Left cardiac atrium (tissue), 4 donors: ENCODE results near the gene ARMC9. TPM values are rescaled to one million over a fixed set of nuclear protein-coding genes. Genes with fewer than 3 reads are reported as not detected.

Experiments
- ATAC-seq, 2 donors: fragments of 200-7000 bp; cut with Tn5 transposase; one replicate each; pipeline ENCODE4 v1.9.1; 2020; ENCODE audit warnings: mild to moderate bottlenecking in 2 of 2, moderate library complexity in 2 of 2
- DNase-seq: peaks from one replicate; pipeline ENCODE4 v3.0.0-alpha.2; 2020
- intact Hi-C, 2 donors: fragments of 100-400 bp; cut with DNase I; formaldehyde crosslinking; loops; one replicate each; pipeline versions ENCODE4 v1.14.1 to v1.15.1; 2022 to 2023
- microRNA-seq, 2 donors: library from miRNA; unstranded; fragments of <30 nt; microRNA quantifications; one replicate each; pipeline ENCODE4 v1.2.0, GENCODE V29; 2020
- total RNA-seq, 2 donors: library from RNA; stranded (reverse); fragmentation: NEBNext Ultra II Directional; extraction: Animal tissue kit (Norgen Biotek cat#: 25700); gene quantifications; one replicate each; pipeline ENCODE4 v1.2.1, GENCODE V29; 2021
- donor health status: DM: no; HTN: yes; CAD: no.
- donor health status: DM: no; HTN: yes; CAD: no; lungs with severe emphysema.
- donor health status: DM: yes; HTN: yes; CAD: no.
- donor health status: Dilated cardiomyopathy.

ARMC9 gene
- total RNA-seq, 2 donors from 2014 or later, result 3.0 to 5.9 TPM

GRCh38 chr2:231411237-231411636, 212.8 kb downstream of the ARMC9 start:
- DNase-seq (no peak), ATAC-seq (no peak)
- intact Hi-C loops, result loop anchor here (5.0 kb wide), 2 partner anchors 184 to 304 kb away; no protein-coding TSS in a partner anchor

GRCh38 chr2:231411831-231412617, 213.6 kb downstream of the ARMC9 start:
- peak; percentile 99 to 100 for ATAC-seq
- peak; percentile 89 for DNase-seq
- intact Hi-C loops, result loop anchor here (2.0 to 5.0 kb wide), 3 partner anchors 185 to 305 kb away; no protein-coding TSS in a partner anchor

GRCh38 chr2:231412618-231412963, 214.2 kb downstream of the ARMC9 start:
- ATAC-seq (peak in 1 of 2 donors; percentile 4), DNase-seq (no peak)
- intact Hi-C loops, result loop anchor here (2.0 to 5.0 kb wide), 3 partner anchors 185 to 305 kb away; no protein-coding TSS in a partner anchor

GRCh38 chr2:231413456-231413855, 215.0 kb downstream of the ARMC9 start:
- intact Hi-C loops, result loop anchor here (2.0 to 5.0 kb wide), 3 partner anchors 186 to 306 kb away; no protein-coding TSS in a partner anchor
- ATAC-seq (no peak), DNase-seq (no peak)

- no peak for DNase-seq
- intact Hi-C loops, result loop anchor here (2.0 to 5.0 kb wide), 3 partner anchors 187 to 307 kb away; no protein-coding TSS in a partner anchor
- ATAC-seq, result no peak
Measured at GRCh38 chr2:231413921-231414476, 215.6 kb downstream of the ARMC9 start.

- ATAC-seq (no peak), DNase-seq (no peak)
- intact Hi-C loops, result no loop called here
Measured at GRCh38 chr2:231415029-231415428, 216.6 kb downstream of the ARMC9 start.

- ATAC-seq (no peak), DNase-seq (no peak)
- intact Hi-C loops, result no loop called here
Measured at GRCh38 chr2:231418820-231419640, 220.6 kb downstream of the ARMC9 start.

- ATAC-seq, result no peak
- intact Hi-C loops, result no loop called here
- DNase-seq, result no peak
Measured at GRCh38 chr2:231421051-231421580, 222.7 kb downstream of the ARMC9 start.

- ATAC-seq (no peak), DNase-seq (no peak)
- intact Hi-C loops, result no loop called here
Measured at GRCh38 chr2:231422056-231422455, 223.6 kb downstream of the ARMC9 start.

- ATAC-seq, result no peak
- intact Hi-C loops, result no loop called here
- no peak for DNase-seq
Measured at GRCh38 chr2:231423176-231423575, 224.7 kb downstream of the ARMC9 start.

Small RNA genes lying within 50 kb of the gene (microRNA-seq; reads per million reads assigned to microRNA genes)
- gene MIR4777, result 0 reads per million in 2 donors

Other genes starting within 250 kb of the ARMC9 start
- gene SPATA3, start 202.5 kb upstream of the ARMC9 start, total RNA-seq, result not detected
- gene C2orf72, start 161.1 kb upstream of the ARMC9 start, total RNA-seq, result under 1 TPM in 1 of 2 donors, not detected in 1; 0.15 TPM
- 10 to 100 TPM; 66.9 to 84.6 TPM for gene PSMD1, start 141.8 kb upstream of the ARMC9 start, total RNA-seq
- gene HTR2B, start 73.6 kb upstream of the ARMC9 start, total RNA-seq, result 1 to 10 TPM in 1 of 2 donors, under 1 TPM in 1; 0.50 to 6.9 TPM
- gene B3GNT7, start 197.1 kb downstream of the ARMC9 start, total RNA-seq, result 1 to 10 TPM; 4.5 to 8.0 TPM